ENCODE measurements around the gene ATP9A.

- TF ChIP-seq CTCF (conservative IDR thresholded peaks at IDR 0.05 in 1 of 2, IDR thresholded peaks at IDR 0.05 in 1 of 2; ENCODE audit: extremely low read depth in 1 of 2, insufficient read depth in 1 of 2, low read depth in 1 of 2, low read length in 2 of 2) (no peak), EZH2 (IDR thresholded peaks at IDR 0.05; ENCODE audit: borderline replicate concordance, low read length) (no peak)
These were observed 218.7 kb downstream of the ATP9A start for GRCh38 chr20:51549474-51549873.

Measured in mammary epithelial cell (primary cell).